ENCODE results near the gene ZNF652. TPM values are rescaled to one million over a fixed set of nuclear protein-coding genes. Genes with fewer than 3 reads are reported as not detected.

The ZNF652 gene
- total RNA-seq, 4 donors from 2014 or later, result 35.7 to 58.6 (median 43.9) TPM

DNA sequence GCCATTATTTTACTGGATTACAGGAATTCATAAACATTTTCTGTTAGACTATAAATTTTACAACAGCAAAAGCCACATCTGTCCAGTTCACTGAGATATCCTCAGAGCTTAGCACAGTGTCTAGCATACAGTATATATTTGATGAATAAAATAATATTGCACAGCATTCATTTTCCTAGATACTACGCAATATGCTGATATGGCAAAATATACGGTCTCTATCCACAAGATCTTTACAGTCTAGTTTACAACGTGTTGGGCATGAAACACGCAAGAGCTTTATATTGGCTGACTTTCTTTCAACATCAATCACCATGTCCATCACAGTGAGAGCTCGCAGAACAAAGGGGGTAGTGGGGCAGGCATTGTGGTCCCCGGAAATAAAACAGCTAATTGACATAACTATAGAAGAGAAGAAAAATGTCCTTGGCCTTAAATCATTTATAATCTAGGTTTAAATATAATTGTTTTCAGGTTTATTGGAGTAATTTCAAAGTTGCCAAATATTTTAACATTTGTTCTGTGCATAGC lies 43.5 kb downstream of the ZNF652 start:
- no peak overlapping the region for H3K4me3 ChIP-seq
- 63 to 69% methylated on average over 6 of the region's 6 CpGs for whole genome bisulfite sequencing, 2 donors
- H3K4me1 ChIP-seq, result peaks cover 0 to 16% (median 3%) of the 10 kb centered on the region in 4 donors
- H3K27ac ChIP-seq, result no peak overlapping the region
- DNase-seq (ENCODE audit: low spot score in 2 of 2), result no peak
- no peaks in the 10 kb centered on the region for H3K9me3 ChIP-seq
- H3K27me3 ChIP-seq, result no peaks in the 10 kb centered on the region
- no peaks in the 10 kb centered on the region for H3K36me3 ChIP-seq
- TF ChIP-seq, protein P1, sequence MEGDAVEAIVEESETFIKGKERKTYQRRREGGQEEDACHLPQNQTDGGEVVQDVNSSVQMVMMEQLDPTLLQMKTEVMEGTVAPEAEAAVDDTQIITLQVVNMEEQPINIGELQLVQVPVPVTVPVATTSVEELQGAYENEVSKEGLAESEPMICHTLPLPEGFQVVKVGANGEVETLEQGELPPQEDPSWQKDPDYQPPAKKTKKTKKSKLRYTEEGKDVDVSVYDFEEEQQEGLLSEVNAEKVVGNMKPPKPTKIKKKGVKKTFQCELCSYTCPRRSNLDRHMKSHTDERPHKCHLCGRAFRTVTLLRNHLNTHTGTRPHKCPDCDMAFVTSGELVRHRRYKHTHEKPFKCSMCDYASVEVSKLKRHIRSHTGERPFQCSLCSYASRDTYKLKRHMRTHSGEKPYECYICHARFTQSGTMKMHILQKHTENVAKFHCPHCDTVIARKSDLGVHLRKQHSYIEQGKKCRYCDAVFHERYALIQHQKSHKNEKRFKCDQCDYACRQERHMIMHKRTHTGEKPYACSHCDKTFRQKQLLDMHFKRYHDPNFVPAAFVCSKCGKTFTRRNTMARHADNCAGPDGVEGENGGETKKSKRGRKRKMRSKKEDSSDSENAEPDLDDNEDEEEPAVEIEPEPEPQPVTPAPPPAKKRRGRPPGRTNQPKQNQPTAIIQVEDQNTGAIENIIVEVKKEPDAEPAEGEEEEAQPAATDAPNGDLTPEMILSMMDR (IDR thresholded peaks at IDR 0.05), result no peak
- no peak for TF ChIP-seq EP300 (IDR thresholded peaks at IDR 0.05)
- no peak for TF ChIP-seq POLR2A (IDR thresholded peaks at IDR 0.05)

DNA sequence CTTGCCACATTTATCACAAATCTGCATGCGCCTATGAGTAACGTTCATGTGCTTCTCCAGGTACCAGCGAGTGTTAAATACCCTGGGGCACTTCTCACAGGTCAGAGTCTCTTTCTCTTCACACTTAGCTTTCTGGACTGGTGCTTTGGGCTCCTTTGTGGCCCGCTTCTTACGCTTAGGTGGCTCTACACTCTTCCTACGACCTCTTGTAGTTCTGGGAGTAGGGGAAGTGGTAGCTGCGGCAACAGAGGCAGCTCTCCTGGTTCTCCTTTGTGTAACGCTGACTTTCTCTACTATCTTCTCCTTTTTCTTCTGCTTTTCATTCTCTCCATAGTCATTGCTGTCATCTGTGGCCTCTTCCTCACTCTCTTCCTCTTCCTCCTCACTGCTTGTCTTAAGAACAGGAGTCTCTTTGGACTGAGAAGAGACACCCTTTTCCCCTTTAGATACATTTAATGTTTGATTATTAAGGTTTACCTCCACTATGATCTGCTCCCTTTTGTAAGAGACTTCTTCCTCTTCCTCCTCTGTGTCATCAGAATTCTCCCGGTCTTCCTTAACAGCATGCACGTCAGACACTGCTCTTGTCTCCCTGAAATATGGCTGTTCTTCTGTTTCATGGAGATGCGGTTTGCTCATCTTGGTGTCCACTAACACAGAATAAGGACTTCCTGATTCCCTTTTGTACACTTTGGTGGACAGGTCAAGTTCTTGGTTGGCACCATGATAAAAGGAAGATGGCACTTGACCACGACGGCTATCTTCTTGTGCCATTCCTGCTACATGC lies 45.0 kb downstream of the ZNF652 start:
- TF ChIP-seq POLR2A (IDR thresholded peaks at IDR 0.05) (no peak), EP300 (IDR thresholded peaks at IDR 0.05) (no peak)
- TF ChIP-seq, protein P1 (IDR thresholded peaks at IDR 0.05), result no peak
- Histone ChIP-seq H3K4me3 (no peak overlapping the region), H3K36me3 (peaks cover 0 to 8% (median 0%) of the 10 kb centered on the region in 3 donors), H3K9me3 (no peaks in the 10 kb centered on the region), H3K27ac (peak overlapping the region in 2 of 4 donors; percentile 71 to 75), H3K4me1 (peaks cover 0 to 16% (median 3%) of the 10 kb centered on the region in 4 donors), H3K27me3 (no peaks in the 10 kb centered on the region)
- WGBS, 2 donors, result 77 to 85% methylated on average over 13 of the region's 13 CpGs
- no peak for DNase-seq (ENCODE audit: low spot score in 2 of 2)

DNA sequence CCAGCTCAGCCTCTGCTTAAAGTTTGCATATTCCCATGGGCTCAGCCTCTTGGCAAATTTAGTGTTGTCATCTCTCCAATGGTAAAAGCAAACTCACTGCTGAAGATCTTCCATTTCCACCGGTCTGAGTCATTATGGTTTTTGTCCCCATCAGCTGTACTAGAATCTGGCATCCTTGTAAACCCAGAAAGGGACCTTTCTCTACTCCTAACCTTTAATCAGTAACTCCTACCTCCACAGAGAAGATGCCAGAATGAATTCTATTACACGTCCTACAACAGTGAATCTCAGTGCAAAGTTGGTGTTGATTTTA lies 45.8 kb downstream of the ZNF652 start:
- peak overlapping the region; percentile 40 to 75 (median 67) for H3K27ac ChIP-seq
- H3K4me3 ChIP-seq, result no peak overlapping the region
- H3K36me3 ChIP-seq, result peaks cover 0 to 17% (median 0%) of the 10 kb centered on the region in 3 donors

DNA sequence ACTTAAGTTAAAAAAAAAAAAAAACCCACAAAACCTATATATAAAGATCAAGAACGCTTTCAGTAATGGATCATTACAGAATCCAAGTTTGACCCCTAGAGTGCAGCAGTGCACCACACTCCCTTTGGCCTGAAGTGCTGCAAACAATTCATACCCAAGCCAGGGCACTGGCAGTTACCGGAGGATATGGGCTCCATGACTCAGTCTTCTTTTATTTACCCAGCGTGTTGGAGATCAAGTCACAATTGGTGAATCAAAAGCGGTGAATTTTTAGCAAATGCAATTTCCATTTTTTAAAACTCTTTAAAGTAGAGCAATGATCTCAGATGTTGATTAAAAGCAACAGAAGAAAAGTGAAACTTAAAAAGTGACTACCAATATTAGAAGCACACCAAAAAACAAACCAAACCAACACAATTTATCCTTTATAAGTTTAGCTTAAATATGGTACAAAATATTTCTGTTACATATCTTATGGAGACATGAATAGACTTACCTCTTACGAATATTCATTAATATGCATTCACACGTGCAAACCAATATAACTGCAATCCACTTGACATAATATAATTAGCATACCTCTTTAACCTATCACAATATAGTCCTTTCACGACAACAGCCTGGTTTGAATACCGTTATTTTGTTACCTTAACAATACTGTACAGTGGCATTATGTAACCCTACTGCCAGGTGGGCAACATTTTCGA lies 46.3 kb downstream of the ZNF652 start:
- H3K36me3 ChIP-seq, result peaks cover 0 to 22% (median 0%) of the 10 kb centered on the region in 3 donors
- WGBS, 2 donors, result 29 to 31% methylated on average over 9 of the region's 9 CpGs
- peak overlapping the region; percentile 40 to 75 (median 67) for H3K27ac ChIP-seq
- no peaks in the 10 kb centered on the region for H3K9me3 ChIP-seq
- H3K27me3 ChIP-seq, result no peaks in the 10 kb centered on the region
- H3K4me1 ChIP-seq, result peaks cover 0 to 16% (median 3%) of the 10 kb centered on the region in 4 donors
- TF ChIP-seq EP300 (IDR thresholded peaks at IDR 0.05), result peak in 1 of 2 donors; percentile 47
- TF ChIP-seq, protein P1 (IDR thresholded peaks at IDR 0.05), result peak; percentile 60 to 80 (median 74)
- no peak for TF ChIP-seq POLR2A (IDR thresholded peaks at IDR 0.05)
- H3K4me3 ChIP-seq, result no peak overlapping the region
- peak; percentile 55 to 77 for DNase-seq (ENCODE audit: low spot score in 2 of 2)

More for the DNA sequence above, 45.8 kb downstream of the ZNF652 start:
- DNase-seq (ENCODE audit: low spot score in 2 of 2), result no peak
- no peak for TF ChIP-seq POLR2A (IDR thresholded peaks at IDR 0.05)
- TF ChIP-seq, protein P1 (IDR thresholded peaks at IDR 0.05), result no peak
- TF ChIP-seq EP300 (IDR thresholded peaks at IDR 0.05), result no peak
- Histone ChIP-seq H3K27me3 (no peaks in the 10 kb centered on the region), H3K4me1 (peaks cover 0 to 16% (median 3%) of the 10 kb centered on the region in 4 donors), H3K9me3 (no peaks in the 10 kb centered on the region)
- WGBS, 2 donors, result 48 to 50% methylated on average over 2 of the region's 2 CpGs
